ENCODE data around the gene KDM2A. TPM values are rescaled to one million over a fixed set of nuclear protein-coding genes. Genes with fewer than 3 reads are reported as not detected.
"Not testable (repeated sequence)": the region's sequence is repeated elsewhere in the genome, so short reads cannot be mapped to it uniquely, and the experiment has no call there.

Gene KDM2A
- total RNA-seq, 1 experiment from 2014 or later: 121 TPM

DNA sequence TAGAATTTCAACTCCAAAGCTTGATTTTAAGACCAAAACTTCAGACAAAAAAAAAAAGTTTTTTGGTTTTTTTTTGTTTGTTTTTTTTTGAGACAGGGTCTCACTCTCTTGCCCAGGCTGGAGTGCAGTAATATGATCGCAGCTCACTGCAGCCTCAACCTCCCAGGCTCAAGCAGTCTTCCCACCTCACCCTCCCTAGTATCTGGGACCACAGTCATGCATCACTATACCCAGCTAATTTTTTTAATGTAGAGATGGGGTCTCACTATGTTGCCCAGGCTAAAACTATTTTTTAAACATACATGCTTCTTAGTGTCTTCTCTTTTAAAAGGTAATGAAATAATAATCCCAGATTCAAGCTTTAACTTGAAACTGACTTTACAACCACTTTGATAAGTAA is 111.8 kb downstream of the KDM2A start:
- H3K36me3 ChIP-seq (ENCODE audit: insufficient read depth, low read length, poor library complexity, severe bottlenecking): peaks cover 52% of the 10 kb centered on the region

DNA sequence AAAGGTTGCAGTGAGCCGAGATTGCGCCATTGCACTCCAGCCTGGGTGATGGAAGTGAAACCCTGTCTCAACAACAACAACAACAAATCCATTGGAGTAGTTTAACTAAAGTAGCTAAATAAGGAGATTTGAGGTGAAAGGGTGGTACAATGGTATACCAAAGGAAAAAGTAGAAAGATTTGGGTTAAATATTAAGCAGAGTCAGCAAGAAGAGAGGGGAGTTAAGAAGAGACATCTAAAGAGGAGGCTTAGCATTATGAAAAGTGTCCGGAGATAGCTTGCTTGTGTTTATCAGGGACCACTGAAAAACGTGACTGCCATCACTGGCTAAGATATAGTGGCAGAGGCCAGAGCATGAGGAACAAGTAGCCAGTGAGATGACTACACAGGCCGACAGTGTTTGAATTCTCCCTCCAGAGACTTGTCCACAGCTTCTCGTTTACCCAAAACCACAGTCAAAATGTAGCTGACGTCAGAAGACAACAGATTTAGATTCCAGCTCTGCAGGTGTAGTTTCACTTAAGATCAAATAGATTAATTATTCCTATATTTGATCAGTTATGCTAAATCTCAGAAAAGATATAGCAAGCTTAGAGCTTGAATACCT is 114.6 kb downstream of the KDM2A start:
- H3K27me3 ChIP-seq (replicated peaks; ENCODE audit: insufficient read depth, low read depth, low read length, poor library complexity): no peaks in the 10 kb centered on the region
- no peaks in the 10 kb centered on the region for H3K9me3 ChIP-seq (ENCODE audit: low read depth, low read length, poor library complexity, severe bottlenecking)
- DNase-seq (ENCODE audit: low spot score): no peak
- CTCF ChIA-PET: no interaction called here
- peaks cover 37% of the 10 kb centered on the region for H3K36me3 ChIP-seq (ENCODE audit: insufficient read depth, low read length, poor library complexity, severe bottlenecking)
- POLR2A ChIA-PET (ENCODE audit: low non-redundant PET): no interaction called here
- BruUV-seq (replicated peaks): no TSS peak
- no peak for TF ChIP-seq EZH2 (IDR thresholded peaks at IDR 0.05; ENCODE audit: borderline replicate concordance, low read depth, low read length, poor library complexity, severe bottlenecking)
- TF ChIP-seq, protein P1, sequence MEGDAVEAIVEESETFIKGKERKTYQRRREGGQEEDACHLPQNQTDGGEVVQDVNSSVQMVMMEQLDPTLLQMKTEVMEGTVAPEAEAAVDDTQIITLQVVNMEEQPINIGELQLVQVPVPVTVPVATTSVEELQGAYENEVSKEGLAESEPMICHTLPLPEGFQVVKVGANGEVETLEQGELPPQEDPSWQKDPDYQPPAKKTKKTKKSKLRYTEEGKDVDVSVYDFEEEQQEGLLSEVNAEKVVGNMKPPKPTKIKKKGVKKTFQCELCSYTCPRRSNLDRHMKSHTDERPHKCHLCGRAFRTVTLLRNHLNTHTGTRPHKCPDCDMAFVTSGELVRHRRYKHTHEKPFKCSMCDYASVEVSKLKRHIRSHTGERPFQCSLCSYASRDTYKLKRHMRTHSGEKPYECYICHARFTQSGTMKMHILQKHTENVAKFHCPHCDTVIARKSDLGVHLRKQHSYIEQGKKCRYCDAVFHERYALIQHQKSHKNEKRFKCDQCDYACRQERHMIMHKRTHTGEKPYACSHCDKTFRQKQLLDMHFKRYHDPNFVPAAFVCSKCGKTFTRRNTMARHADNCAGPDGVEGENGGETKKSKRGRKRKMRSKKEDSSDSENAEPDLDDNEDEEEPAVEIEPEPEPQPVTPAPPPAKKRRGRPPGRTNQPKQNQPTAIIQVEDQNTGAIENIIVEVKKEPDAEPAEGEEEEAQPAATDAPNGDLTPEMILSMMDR (conservative IDR thresholded peaks at IDR 0.05; ENCODE audit: low read depth, low read length): no peak
- H3K27ac ChIP-seq (ENCODE audit: low read depth, low read length, poor library complexity, severe bottlenecking): no peak overlapping the region
- intact Hi-C loops (cut with micrococcal nuclease; ENCODE audit: unreplicated experiment): no loop called here
- no peak overlapping the region for H3K4me3 ChIP-seq (ENCODE audit: low read depth, low read length, poor library complexity, severe bottlenecking)
- peaks cover 4% of the 10 kb centered on the region for H3K4me1 ChIP-seq (ENCODE audit: insufficient read depth, low read length, poor library complexity, severe bottlenecking)

More for the DNA sequence above, 111.8 kb downstream of the KDM2A start:
- Histone ChIP-seq H3K4me3 (ENCODE audit: low read depth, low read length, poor library complexity, severe bottlenecking) (no peak overlapping the region), H3K4me1 (ENCODE audit: insufficient read depth, low read length, poor library complexity, severe bottlenecking) (no peaks in the 10 kb centered on the region), H3K9me3 (ENCODE audit: low read depth, low read length, poor library complexity, severe bottlenecking) (no peaks in the 10 kb centered on the region), H3K27ac (ENCODE audit: low read depth, low read length, poor library complexity, severe bottlenecking) (no peak overlapping the region), H3K27me3 (replicated peaks; ENCODE audit: insufficient read depth, low read depth, low read length, poor library complexity) (no peaks in the 10 kb centered on the region)
- ChIA-PET CTCF (interaction anchor here (0.6 to 0.7 kb wide), 3 partner anchors 16 to 152 kb away, joined by 3 to 4 read pairs (median 4); no protein-coding TSS in a partner anchor), POLR2A (ENCODE audit: low non-redundant PET) (no interaction called here)
- DNase-seq (ENCODE audit: low spot score): no peak
- TF ChIP-seq, protein P1 (conservative IDR thresholded peaks at IDR 0.05; ENCODE audit: low read depth, low read length): no peak
- no peak for TF ChIP-seq EZH2 (IDR thresholded peaks at IDR 0.05; ENCODE audit: borderline replicate concordance, low read depth, low read length, poor library complexity, severe bottlenecking)
- no TSS peak for BruUV-seq (replicated peaks)
- intact Hi-C loops (cut with micrococcal nuclease; ENCODE audit: unreplicated experiment): no loop called here

DNA sequence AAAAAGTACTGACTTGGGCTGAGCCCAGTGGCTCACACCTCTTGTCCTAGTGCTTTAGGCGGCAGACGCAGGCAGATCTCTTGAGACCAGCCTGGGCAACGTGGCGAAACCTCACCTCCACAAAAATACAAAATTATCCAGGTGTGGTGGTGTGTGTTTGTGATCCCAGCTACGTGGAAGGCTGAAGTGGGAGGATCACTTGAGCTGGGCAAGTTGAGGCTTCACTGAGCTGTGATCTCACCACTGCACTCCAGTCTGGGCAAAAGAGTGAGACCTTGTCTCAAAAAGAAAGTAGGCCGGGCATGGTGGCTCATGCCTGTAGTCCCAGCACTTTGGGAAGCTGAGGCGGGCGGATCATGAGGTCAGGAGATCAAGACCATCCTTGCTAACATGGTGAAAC is 115.5 kb downstream of the KDM2A start:
- DNase-seq (ENCODE audit: low spot score); intact Hi-C loops (cut with micrococcal nuclease; ENCODE audit: unreplicated experiment); H3K27ac ChIP-seq (ENCODE audit: low read depth, low read length, poor library complexity, severe bottlenecking); BruUV-seq (replicated peaks); H3K27me3 ChIP-seq (replicated peaks; ENCODE audit: insufficient read depth, low read depth, low read length, poor library complexity); POLR2A ChIA-PET (ENCODE audit: low non-redundant PET); H3K9me3 ChIP-seq (ENCODE audit: low read depth, low read length, poor library complexity, severe bottlenecking); H3K4me3 ChIP-seq (ENCODE audit: low read depth, low read length, poor library complexity, severe bottlenecking): not testable (repeated sequence)
- H3K4me1 ChIP-seq (ENCODE audit: insufficient read depth, low read length, poor library complexity, severe bottlenecking): peaks cover 12% of the 10 kb centered on the region
- CTCF ChIA-PET: interaction anchor here (0.7 kb wide), 1 partner anchor 1346 kb away, joined by 3 read pairs; no protein-coding TSS in a partner anchor
- peaks cover 29% of the 10 kb centered on the region for H3K36me3 ChIP-seq (ENCODE audit: insufficient read depth, low read length, poor library complexity, severe bottlenecking)

DNA sequence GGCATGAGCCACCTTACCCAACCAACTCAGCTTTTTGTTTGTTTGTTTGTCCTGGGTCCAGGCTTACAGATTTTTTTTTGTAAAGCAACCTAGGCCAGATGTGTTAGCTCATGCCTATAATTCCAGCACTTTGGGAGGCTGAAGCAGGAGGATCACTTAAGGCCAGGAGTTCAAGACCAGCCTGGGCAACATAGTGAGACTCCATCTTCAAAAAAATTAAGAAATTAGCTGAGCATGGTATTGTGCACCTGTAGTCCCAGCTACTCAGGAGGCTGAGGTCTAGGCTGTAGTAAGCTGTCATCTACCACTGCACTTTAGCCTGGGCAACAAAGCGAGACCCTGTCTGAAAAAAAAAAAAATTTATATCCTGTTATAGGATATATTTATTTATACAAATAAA is 118.5 kb downstream of the KDM2A start:
- no TSS peak for BruUV-seq (replicated peaks)
- CTCF ChIA-PET: no interaction called here
- intact Hi-C loops (cut with micrococcal nuclease; ENCODE audit: unreplicated experiment): no loop called here

More for the DNA sequence above, 118.5 kb downstream of the KDM2A start:
- POLR2A ChIA-PET (ENCODE audit: low non-redundant PET): no interaction called here
- Histone ChIP-seq H3K4me1 (ENCODE audit: insufficient read depth, low read length, poor library complexity, severe bottlenecking) (peaks cover 17% of the 10 kb centered on the region), H3K4me3 (ENCODE audit: low read depth, low read length, poor library complexity, severe bottlenecking) (no peak overlapping the region), H3K36me3 (ENCODE audit: insufficient read depth, low read length, poor library complexity, severe bottlenecking) (peaks cover 9% of the 10 kb centered on the region), H3K9me3 (ENCODE audit: low read depth, low read length, poor library complexity, severe bottlenecking) (no peaks in the 10 kb centered on the region), H3K27me3 (replicated peaks; ENCODE audit: insufficient read depth, low read depth, low read length, poor library complexity) (no peaks in the 10 kb centered on the region), H3K27ac (ENCODE audit: low read depth, low read length, poor library complexity, severe bottlenecking) (no peak overlapping the region)
- TF ChIP-seq EZH2 (IDR thresholded peaks at IDR 0.05; ENCODE audit: borderline replicate concordance, low read depth, low read length, poor library complexity, severe bottlenecking): no peak
- TF ChIP-seq, protein P1 (conservative IDR thresholded peaks at IDR 0.05; ENCODE audit: low read depth, low read length): no peak
- no peak for DNase-seq (ENCODE audit: low spot score)
